Stimulated activated CD8-positive, alpha-beta memory T cell treated with anti-CD3 and anti-CD28 coated beads, Interleukin-4, amount 100 ng/mL, for 48 hours (primary cell): ENCODE data around the gene STK38.
"Not testable (repeated sequence)": the region's sequence is repeated elsewhere in the genome, so short reads cannot be mapped to it uniquely, and the experiment has no call there.

ENCODE experiments used
- DNase-seq: peaks from one replicate; pipeline ENCODE4 v3.0.0-alpha.2; 2020

STK38 gene

DNA sequence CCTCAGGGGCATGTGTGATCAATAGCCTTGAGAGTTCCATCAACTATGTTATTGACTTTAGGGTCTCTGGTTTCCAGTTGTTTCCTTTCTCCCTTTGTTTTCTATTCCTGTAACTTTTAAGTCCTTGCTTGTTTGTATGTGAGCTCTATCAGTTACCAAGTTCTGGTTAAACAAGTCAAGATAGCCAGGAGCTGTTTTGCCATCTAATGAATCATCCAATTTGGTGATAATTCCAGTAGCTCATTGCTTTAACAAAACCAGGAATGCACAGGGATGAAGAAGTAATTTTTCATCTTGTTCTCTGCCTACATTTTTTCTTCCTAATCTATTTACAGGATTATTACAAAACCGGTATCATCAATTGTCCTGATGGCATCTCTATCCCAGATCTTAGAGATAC, 68.0 kb downstream of the STK38 start:
- DNase-seq: no peak

DNA sequence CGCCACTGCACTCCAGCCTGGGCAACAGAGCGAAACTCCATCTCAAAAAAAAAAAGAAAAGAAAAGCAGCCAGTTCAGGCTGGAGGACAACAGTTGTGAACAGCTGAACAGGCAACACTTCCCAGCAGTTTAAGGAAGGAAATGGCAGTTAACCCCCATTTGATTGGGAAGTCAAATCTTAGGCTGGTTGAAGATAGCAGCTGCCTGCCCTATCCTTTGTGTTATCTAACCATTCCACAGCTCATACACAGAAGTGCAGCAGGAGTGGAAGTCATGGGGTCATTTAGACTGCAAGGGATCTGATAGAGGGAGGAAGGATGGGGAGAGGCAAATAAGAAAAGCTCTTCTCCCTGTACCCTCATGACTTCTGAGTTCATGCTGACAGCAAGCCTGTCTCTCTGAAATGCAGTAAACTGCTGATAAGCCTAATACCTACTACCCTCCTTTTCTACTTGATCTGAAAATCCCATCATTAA, 69.2 kb downstream of the STK38 start:
- no peak for DNase-seq

DNA sequence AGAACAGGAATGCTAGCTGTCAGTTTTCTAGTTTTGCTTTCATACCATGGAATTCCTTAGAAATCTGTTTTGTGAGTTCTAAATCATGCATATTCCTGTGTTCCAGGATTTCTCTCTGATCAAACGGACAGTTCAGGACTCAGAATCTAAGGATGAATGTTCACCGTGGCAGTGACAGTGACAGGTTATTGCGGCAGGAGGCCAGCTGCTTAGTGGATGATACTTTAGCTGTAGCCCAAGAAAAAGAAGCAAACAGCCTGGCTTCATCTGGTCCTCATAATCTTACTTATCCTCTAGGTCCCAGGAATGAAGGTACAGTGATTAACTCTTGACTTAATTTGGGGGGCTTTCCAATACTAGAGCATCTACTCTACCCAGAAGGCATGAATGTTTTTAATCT, 77.3 kb downstream of the STK38 start:
- no peak for DNase-seq

DNA sequence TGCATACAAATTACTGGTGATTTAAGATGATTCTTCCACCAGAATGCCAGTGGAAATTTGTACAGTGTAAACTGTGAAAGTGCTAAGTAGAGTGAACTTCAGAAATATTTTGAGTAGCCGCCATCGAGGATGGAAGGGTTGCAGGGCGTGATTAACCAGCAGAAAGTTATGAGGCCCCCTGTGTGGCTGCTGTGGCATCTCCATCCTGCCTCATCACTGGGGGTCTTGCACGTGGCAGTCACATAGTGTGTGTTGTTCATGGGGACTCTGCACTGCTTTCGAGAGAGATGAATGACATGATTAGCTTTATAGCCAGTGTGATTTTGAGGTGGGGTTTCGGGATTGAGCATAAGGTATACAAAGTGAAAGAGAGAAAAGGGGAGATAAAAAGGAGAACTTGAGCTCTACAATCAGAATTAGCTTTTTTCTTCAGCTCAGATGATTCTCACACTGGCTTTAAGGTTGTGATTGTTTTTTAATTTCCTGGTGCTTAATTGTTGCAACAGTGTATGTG, 78.1 kb downstream of the STK38 start:
- DNase-seq: no peak

DNA sequence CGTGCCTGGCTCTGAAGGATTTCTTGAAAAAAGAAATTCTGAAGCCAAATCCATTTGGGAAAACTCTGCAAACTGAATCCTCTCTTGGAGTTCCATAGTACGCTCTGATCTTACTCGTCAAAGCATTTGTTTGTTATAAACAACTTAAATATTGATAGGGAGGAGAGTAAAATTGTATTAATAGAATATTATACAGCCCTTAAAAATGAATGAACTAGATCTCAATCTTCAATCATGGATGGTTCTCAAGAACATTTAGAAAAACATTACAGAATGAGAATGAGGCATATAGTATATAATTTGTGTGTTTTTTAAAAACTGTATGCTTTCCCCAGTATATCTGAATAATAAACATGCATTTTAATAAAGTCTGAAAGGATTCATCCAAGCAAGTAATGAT, 79.7 kb downstream of the STK38 start:
- DNase-seq: no peak

DNA sequence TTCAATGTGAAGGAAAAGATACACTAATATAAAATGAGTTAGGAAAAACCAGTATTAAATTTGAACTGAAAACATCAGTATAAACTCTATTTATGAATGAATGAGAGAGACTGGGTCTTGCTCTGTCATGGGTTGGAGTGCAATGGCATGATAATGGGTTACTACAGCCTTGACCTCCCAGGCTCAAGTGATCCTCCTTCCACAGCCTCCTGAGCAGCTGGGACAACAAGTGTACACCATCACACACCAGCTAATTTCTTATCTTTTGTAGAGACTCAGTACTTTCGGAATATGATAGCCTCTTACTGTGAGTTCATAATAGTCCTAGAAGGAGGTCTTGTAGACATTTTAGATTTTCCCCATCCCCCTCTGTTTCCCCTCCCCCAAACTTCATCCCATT, 83.0 kb downstream of the STK38 start:
- no peak for DNase-seq

DNA sequence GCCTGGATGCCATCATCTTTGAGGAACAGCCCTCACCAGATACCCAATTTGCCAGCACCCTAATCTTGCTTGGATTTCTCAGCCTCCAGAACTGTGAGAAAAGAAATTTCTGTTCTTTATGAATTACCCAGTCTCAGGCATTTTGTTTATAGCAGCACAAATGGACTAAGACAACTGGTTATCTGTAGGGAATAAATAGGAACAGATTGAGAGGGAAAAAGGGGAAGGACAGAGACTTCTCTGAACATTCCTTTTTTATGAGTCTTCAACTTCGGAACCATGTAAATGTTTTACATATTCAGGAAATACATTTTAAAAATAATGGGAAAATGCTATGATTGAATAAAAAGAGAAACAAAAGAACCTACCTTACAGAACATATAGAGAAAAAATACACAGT, 83.6 kb downstream of the STK38 start:
- DNase-seq: no peak

DNA sequence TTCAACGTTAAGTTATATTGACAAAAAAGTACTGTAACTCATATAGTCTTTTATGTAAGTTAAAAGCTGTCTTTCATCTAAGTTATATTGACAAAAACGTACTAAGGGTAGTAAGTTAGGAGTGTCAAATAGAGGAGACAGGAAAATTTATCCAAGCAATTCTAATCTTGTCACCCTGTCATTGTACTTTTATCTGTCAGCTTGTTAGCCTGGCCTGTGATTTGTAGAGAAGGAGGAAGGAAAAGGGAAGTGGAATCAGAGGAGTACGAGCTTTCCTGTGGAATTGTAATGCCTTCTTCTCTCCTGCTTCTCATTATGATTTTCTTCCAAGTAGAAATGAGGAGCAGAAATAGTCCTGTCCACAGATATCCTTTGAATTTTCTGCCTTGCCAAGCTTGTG, 85.6 kb downstream of the STK38 start:
- DNase-seq: no peak

DNA sequence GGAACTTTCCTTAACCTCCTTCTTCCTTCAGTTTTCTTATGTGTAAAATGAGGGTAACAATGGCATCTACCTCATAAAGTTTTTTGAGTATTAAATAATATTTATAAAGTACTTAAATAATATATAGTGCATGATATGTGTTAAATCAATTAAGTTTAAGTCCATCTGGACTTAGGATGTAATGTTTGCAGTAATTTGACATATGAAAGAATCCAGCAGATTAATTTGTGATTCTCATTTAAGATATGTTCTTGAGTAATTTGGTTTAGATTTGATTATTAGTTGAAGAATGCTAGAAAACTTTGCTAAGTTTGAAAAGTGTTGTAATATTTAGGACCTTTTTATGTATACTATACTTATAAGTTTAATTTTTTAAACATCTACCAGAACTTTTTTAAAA, 86.4 kb downstream of the STK38 start:
- no peak for DNase-seq

DNA sequence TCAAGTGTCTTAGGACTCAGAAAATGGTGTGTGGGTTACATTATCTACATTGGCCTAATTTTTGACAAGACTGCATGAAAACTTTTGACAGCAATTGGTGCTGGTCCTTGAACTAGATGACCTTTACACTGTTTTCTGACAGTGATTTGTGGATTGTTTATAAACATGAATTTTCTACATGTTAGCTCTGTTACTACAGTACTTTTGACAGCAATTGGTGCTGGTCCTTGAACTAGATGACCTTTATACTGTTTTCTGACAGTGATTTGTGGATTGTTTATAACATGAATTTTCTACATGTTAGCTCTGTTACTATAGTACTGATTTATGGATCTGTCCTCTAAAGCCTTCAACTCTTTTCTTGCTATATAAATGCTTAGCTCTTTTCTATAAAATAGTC, 87.8 kb downstream of the STK38 start:
- DNase-seq: no peak

DNA sequence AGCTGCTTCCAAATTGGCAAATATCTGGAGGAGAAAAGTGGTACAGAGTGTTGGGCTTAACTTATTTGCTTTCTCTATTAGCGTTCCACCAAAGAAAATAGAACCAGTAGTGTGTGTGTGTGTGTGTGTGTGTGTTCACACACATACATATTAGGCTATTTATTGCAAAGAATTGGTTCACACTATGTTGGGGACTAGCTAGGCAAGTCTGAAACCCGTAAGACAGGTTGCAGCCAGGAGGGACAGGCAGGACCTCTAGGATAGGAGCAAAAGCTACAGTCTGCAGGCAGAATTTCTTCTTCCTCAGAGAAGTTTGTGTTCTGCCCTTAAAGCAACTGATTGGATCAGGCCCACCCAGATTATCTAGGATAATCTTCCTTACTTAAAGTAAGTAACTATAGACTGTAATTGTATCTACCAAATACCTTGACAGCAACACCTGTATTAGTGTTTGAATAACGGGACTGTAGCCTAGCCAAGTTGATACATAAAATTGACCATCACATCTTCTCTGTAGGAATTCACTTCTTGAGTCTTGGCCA, 91.7 kb downstream of the STK38 start:
- no peak for DNase-seq

DNA sequence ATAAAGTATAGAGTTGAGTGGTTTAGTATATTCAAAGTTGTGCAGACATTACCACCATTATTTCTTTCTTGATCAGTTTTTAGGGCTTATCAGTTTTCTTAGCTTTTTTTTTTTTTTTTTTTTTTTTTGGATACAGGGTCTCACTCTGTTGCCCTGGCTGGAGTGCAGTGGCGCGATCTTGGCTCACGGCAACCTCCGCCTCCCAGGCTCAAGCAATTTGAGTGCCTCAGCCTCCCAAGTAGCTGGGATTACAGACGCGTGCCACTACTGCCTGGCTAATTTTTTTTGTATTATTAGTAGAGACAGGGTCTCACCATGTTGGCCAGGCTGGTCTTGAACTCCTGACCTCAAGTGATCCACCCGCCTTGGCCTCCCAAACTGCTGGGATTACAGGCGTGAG, 94.4 kb downstream of the STK38 start:
- not testable (repeated sequence) for DNase-seq

DNA sequence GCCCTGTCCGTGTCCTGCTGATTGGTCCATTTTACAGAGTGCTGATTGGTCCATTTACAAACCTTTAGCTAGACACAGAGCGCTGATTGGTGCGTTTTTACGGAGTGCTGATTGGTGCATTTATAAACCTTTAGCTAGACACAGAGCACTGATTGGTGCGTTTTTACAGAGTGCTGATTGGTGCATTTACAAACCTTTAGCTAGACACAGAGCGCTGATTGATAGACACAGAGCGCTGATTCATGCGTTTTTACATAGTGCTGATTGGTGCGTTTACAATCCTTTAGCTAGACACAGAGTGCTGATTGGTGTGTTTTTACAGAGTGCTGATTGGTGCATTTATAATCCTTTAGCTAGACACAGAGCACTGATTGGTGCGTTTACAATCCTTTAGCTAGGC, 98.1 kb downstream of the STK38 start:
- not testable (repeated sequence) for DNase-seq

DNA sequence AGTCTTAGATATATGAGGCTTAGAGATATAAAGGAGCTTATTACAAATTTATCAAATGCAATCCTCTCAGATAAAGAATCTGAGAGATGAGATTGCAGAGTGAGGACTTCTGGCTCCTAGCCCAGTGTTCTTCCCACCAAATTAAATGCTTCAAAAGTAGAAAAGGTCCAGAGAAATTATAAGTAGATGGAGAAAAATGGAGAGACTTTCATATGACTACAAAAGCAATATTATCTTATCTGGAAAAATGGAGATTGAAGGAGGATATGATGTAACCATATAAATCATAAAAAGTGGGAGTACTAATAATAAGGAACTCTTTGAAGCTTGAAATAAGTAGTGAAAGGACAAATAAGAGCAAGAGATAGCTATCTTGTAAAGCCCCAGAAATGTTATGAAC, 101.7 kb downstream of the STK38 start:
- DNase-seq: no peak

DNA sequence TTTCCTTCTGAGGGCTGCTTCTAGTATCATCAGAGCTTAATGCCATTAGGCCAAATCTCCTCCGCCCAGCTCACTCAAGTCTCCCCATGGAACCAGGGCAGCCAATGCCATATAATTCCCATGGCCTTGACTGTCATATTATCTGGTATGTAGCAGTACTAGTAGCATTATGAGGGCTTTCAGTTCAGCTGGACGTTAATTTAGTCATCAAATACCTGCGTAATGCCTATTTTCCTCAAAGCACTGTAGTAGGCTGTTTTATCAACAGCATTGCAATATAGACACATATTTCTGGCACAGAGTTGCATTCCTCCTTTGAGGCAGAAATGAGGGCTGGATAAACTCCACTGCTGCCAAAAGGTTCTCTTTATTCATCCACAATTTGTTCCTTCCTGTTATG, 102.8 kb downstream of the STK38 start:
- DNase-seq: no peak
